Neural progenitor cell (in vitro differentiated cells): ENCODE results near the gene NT5C3A. TPM values are rescaled to one million over a fixed set of nuclear protein-coding genes. Genes with fewer than 3 reads are reported as not detected.
A peak's percentile ranks its signal among the peaks of the same experiment; 100 is the strongest.

Experiments
- DNase-seq: peaks from one replicate; pipeline ENCODE4 v3.0.0-alpha.2; 2016; ENCODE audit warnings: low spot score
- H2AFZ ChIP-seq: fragments of 200-600 bp; sonication (generic); replicated peaks from 2 replicates; pipeline ENCODE4 v1.6.1; 2016; ENCODE audit warnings: antibody characterized with exemption
- H3F3A ChIP-seq: fragments of 200-600 bp; sonication (generic); 2 replicates; pipeline ENCODE4 v1.6.1; 2016; ENCODE audit warnings: antibody characterized with exemption, low read depth
- H3K27ac ChIP-seq: fragments of 200-600 bp; sonication (generic); 2 replicates; pipeline ENCODE4 v1.5.1; 2016; ENCODE audit warnings: mild to moderate bottlenecking
- H3K27me3 ChIP-seq: fragments of 200-600 bp; sonication (generic); 2 replicates; pipeline ENCODE4 v1.6.1; 2016; ENCODE audit warnings: mild to moderate bottlenecking, moderate library complexity
- H3K36me3 ChIP-seq: fragments of 200-600 bp; sonication (generic); 2 replicates; pipeline ENCODE4 v1.5.1; 2016
- H3K4me1 ChIP-seq: fragments of 200-600 bp; sonication (generic); 2 replicates; pipeline ENCODE4 v1.6.1; 2016; ENCODE audit warnings: mixed run types
- H3K4me2 ChIP-seq: fragments of 200-600 bp; sonication (generic); 2 replicates; pipeline ENCODE4 v1.6.1; 2016
- H3K4me3 ChIP-seq: fragments of 200-600 bp; sonication (generic); 2 replicates; pipeline ENCODE4 v1.5.1; 2016
- H3K79me2 ChIP-seq: fragments of 200-600 bp; sonication (generic); 2 replicates; pipeline ENCODE4 v1.6.1; 2016; ENCODE audit warnings: low read depth
- H3K9ac ChIP-seq: fragments of 200-600 bp; sonication (generic); 2 replicates; pipeline ENCODE4 v1.6.1; 2016
- H3K9me3 ChIP-seq: fragments of 200-600 bp; sonication (generic); 2 replicates; pipeline ENCODE4 v1.5.1; 2016; ENCODE audit warnings: low read depth
- H4K20me1 ChIP-seq: fragments of 200-600 bp; sonication (generic); 2 replicates; pipeline ENCODE4 v1.6.1; 2016; ENCODE audit warnings: low read depth
- H3K27ac Mint-ChIP-seq: 3 replicates; pipeline ENCODE4 v1.8.0; 2021; ENCODE audit warnings: mixed read lengths
- H3K27me3 Mint-ChIP-seq: 2 replicates; pipeline ENCODE4 v1.8.0; 2022; ENCODE audit warnings: low read depth, mild to moderate bottlenecking, inconsistent platforms, moderate library complexity, mixed read lengths; ENCODE audit not compliant: insufficient read depth
- H3K36me3 Mint-ChIP-seq: 3 replicates; pipeline ENCODE4 v1.8.0; 2021; ENCODE audit warnings: mixed read lengths
- H3K4me1 Mint-ChIP-seq: 3 replicates; pipeline ENCODE4 v1.8.0; 2021; ENCODE audit warnings: mixed read lengths
- H3K4me3 Mint-ChIP-seq: 3 replicates; pipeline ENCODE4 v1.8.0; 2021; ENCODE audit warnings: mild to moderate bottlenecking, moderate library complexity, mixed read lengths
- H3K9me3 Mint-ChIP-seq: 3 replicates; pipeline ENCODE4 v1.8.0; 2020; ENCODE audit warnings: mixed read lengths
- CTCF ChIP-seq: fragments of 200-600 bp; sonication (generic); IDR thresholded peaks from 2 replicates; pipeline ENCODE4 v1.5.1; 2017; ENCODE audit warnings: antibody characterized with exemption, mild to moderate bottlenecking
- EZH2 ChIP-seq: fragments of 200-600 bp; sonication (generic); IDR thresholded peaks from 2 replicates; pipeline ENCODE4 v1.6.1; 2017; ENCODE audit warnings: antibody characterized with exemption, mild to moderate bottlenecking, moderate library complexity
- EZH2phosphoT487 ChIP-seq: fragments of 200-600 bp; sonication (generic); IDR thresholded peaks from 2 replicates; pipeline ENCODE4 v1.6.1; 2017; ENCODE audit warnings: antibody characterized with exemption
- total RNA-seq: library from RNA; depleted of rRNA; stranded (reverse); fragments of >200 nt; gene quantifications from 2 replicates; pipeline ENCODE4 v1.2.3, GENCODE V29; 2015; ENCODE audit warnings: low replicate concordance

NT5C3A gene
- total RNA-seq, 1 donor from 2014 or later: 72.1 TPM

DNA sequence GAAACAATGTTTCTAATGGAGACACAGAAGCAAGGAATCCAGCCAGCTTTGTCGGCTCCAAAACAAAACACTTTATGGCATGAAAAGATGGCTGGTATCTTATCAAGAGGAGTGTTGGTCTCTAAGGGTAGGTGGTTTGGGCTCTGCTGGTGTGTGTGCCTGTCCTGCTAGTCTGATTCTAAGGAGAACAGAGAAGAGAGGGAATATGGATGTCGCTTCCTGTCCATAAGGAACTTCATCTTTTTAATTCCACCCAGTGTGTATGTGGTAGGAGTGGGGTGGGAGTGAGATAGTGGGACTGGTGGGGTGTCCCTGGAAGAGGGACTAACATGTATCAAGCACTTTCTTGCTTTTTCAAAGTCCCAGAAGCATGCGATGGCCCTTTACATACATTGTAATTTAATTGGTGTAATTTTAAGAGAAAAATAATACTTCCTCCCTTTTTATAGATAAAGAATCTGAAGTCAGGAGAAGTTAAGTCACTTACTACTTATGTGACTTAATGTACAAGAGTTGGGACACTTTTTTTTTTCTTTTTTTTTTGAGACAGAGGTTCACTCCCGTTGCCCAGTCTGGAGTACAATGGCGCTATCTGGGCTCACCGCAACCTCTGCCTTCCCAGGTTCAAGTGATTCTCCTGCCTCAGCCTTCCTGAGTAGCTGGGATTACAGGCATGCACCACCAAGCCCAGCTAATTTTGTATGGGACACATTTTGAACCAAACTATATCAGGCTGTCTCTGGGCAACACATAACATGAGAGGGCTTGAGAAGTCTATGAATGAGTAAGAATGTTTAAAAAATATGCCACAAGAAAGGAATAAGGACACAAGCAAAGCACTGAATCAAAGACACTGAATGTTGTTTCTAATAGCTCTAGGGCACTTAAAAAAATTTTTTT is 18.8 kb downstream of the NT5C3A start:
- Mint-ChIP-seq H3K27me3 (peaks cover 3% of the 10 kb centered on the region), H3K4me3 (no peak overlapping the region), H3K4me1 (peaks cover 7% of the 10 kb centered on the region), H3K27ac (peak overlapping the region; percentile 38), H3K9me3 (no peaks in the 10 kb centered on the region), H3K36me3 (peaks cover 7% of the 10 kb centered on the region)
- Histone ChIP-seq H3K36me3 (no peaks in the 10 kb centered on the region), H3K27me3 (no peaks in the 10 kb centered on the region), H3K9ac (no peak overlapping the region), H3K27ac (peak overlapping the region; percentile 2), H3K4me2 (no peak overlapping the region), H2AFZ (no peak overlapping the region), H3F3A (no peaks in the 10 kb centered on the region), H4K20me1 (peaks cover 52% of the 10 kb centered on the region), H3K79me2 (peaks cover 99% of the 10 kb centered on the region), H3K9me3 (no peaks in the 10 kb centered on the region), H3K4me1 (no peaks in the 10 kb centered on the region), H3K4me3 (no peak overlapping the region)
- DNase-seq: no peak
- TF ChIP-seq EZH2 (no peak), EZH2phosphoT487 (no peak), CTCF (no peak)

GRCh38 chr7:33041631-33042428 is 20.7 kb downstream of the NT5C3A start:
- Mint-ChIP-seq H3K4me3 (no peak overlapping the region), H3K27ac (no peak overlapping the region), H3K4me1 (peaks cover 7% of the 10 kb centered on the region), H3K36me3 (peaks cover 6% of the 10 kb centered on the region), H3K9me3 (no peaks in the 10 kb centered on the region), H3K27me3 (peaks cover 3% of the 10 kb centered on the region)
- TF ChIP-seq EZH2 (no peak), CTCF (no peak), EZH2phosphoT487 (no peak)
- peaks cover 59% of the 10 kb centered on the region for H4K20me1 ChIP-seq
- H2AFZ ChIP-seq: no peak overlapping the region
- no peaks in the 10 kb centered on the region for H3K4me1 ChIP-seq
- H3K9me3 ChIP-seq: no peaks in the 10 kb centered on the region
- H3K27ac ChIP-seq: no peak overlapping the region
- no peak for DNase-seq
- H3K9ac ChIP-seq: no peak overlapping the region
- no peak overlapping the region for H3K4me3 ChIP-seq
- no peak overlapping the region for H3K4me2 ChIP-seq
- H3F3A ChIP-seq: no peaks in the 10 kb centered on the region
- H3K27me3 ChIP-seq: no peaks in the 10 kb centered on the region
- H3K79me2 ChIP-seq: peaks cover 99% of the 10 kb centered on the region
- H3K36me3 ChIP-seq: no peaks in the 10 kb centered on the region

GRCh38 chr7:33040803-33041516 is 21.6 kb downstream of the NT5C3A start:
- no peaks in the 10 kb centered on the region for H3K27me3 ChIP-seq
- H3K4me3 ChIP-seq: no peak overlapping the region
- no peak for DNase-seq
- no peak overlapping the region for H3K9ac ChIP-seq
- no peak overlapping the region for H3K27ac Mint-ChIP-seq
- no peak for TF ChIP-seq EZH2phosphoT487
- no peak for TF ChIP-seq EZH2
- no peak for TF ChIP-seq CTCF
- H4K20me1 ChIP-seq: peaks cover 59% of the 10 kb centered on the region
- H3K27ac ChIP-seq: no peak overlapping the region
- H3K4me1 ChIP-seq: no peaks in the 10 kb centered on the region
- no peaks in the 10 kb centered on the region for H3F3A ChIP-seq
- H3K36me3 ChIP-seq: no peaks in the 10 kb centered on the region
- peaks cover 96% of the 10 kb centered on the region for H3K79me2 ChIP-seq
- peaks cover 7% of the 10 kb centered on the region for H3K4me1 Mint-ChIP-seq
- no peak overlapping the region for H2AFZ ChIP-seq
- no peaks in the 10 kb centered on the region for H3K9me3 ChIP-seq
- peaks cover 3% of the 10 kb centered on the region for H3K27me3 Mint-ChIP-seq
- H3K4me3 Mint-ChIP-seq: no peak overlapping the region
- no peak overlapping the region for H3K4me2 ChIP-seq
- peaks cover 8% of the 10 kb centered on the region for H3K36me3 Mint-ChIP-seq
- no peaks in the 10 kb centered on the region for H3K9me3 Mint-ChIP-seq
